ENCODE measurements around the gene NRG2.

The NRG2 gene

DNA sequence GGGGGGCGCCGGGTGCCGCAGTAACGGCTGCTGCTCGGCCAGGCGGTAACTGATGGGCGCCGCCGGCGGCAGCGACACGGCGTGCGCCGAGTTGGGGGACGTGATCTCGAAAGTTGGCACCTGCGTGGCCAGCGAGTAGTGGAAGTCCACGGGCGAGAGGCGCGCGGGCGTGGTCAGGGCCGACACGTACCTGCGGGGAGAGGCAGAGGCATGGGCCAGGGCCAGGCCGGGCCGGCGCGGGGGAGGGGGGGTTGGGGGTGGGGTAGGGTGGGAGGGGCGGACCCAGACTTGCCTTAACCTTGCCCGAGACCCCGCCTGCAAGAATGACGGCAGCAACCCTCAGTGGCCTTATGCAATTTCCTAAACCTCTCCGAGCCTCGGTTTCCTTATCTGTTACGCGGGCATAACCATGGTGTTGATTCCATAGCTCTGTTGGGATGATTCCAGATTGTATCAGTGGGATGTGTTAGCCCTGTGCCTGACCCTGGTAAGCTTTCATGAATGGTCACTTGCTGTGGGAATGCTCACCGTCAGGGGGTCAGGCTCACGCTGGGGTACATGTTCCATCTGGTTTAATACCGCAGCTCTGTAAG lies 194.5 kb downstream of the NRG2 start:
- H3K9me2 ChIP-seq (replicated peaks; ENCODE audit: control insufficient read depth, low read length) = no peaks in the 10 kb centered on the region
- H3K27me3 ChIP-seq (ENCODE audit: control insufficient read depth, low read length) = peaks cover 39% of the 10 kb centered on the region
- TF ChIP-seq EZH2phosphoT487 (IDR thresholded peaks at IDR 0.05; ENCODE audit: borderline replicate concordance, low read length) (no peak), CTCF (IDR thresholded peaks at IDR 0.05; ENCODE audit: low read depth, low read length, poor library complexity, severe bottlenecking) (no peak)
- H3K4me1 ChIP-seq (ENCODE audit: control insufficient read depth, low read length) = no peaks in the 10 kb centered on the region; the same call in 1 of the 2 replicates
- H3K9me3 ChIP-seq (ENCODE audit: control insufficient read depth, insufficient read depth, low read length) = no peaks in the 10 kb centered on the region
- no peaks in the 10 kb centered on the region for H4K20me1 ChIP-seq (ENCODE audit: control insufficient read depth, insufficient read depth, low read depth, low read length)
- H3K27ac ChIP-seq (ENCODE audit: low read depth, low read length) = no peak overlapping the region
- H3F3A ChIP-seq (ENCODE audit: control insufficient read depth, insufficient read depth) = no peaks in the 10 kb centered on the region
- peak overlapping the region; percentile 75 for H3K4me2 ChIP-seq (ENCODE audit: low read length)
- peak overlapping the region; percentile 75 for H3K4me3 ChIP-seq (ENCODE audit: low read length)
- no peaks in the 10 kb centered on the region for H3K36me3 ChIP-seq (ENCODE audit: control insufficient read depth, low read length)
- H3K79me2 ChIP-seq (ENCODE audit: control insufficient read depth, low read length) = no peaks in the 10 kb centered on the region

DNA sequence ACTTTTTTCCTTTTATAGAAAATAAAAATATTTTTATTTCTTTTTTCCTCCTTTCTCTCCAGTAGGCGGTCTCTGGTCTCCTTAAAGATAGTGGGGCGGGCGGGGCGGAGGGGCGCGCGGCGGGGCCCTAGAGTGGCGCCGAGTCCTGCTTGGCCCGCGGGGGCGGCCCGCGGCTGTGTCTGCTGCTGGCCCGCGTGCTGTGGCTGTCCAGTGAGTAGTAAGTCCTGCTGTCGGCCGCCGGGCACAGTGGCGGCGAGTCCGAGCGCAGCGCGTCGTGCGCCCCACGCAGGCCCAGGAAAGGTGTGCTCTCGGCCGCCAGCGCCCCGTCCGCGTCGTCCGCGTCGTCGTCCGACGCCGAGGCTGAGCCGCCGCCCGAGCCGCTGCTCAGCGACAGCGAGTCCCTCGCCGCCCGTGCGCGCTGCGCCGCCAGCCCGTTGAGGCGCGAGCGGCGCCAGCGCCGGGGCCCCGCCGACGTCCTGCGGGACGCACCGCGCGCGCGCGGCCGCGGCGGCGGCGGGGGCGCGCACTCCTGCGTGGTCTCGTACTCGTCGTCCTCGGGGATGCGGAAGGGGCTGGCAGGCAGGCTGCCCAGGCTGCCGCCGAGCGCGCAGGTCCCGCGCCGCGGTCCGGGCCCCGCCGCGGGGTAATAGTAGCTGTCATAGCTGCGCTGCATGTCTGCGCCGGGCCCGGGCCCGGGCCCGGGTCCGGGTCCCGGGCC lies 195.2 kb downstream of the NRG2 start:
- peak overlapping the region; percentile 75 for H3K4me3 ChIP-seq (ENCODE audit: low read length)
- peak overlapping the region; percentile 75 for H3K4me2 ChIP-seq (ENCODE audit: low read length)

GRCh38 chr5:139847091-139847490 lies 196.0 kb downstream of the NRG2 start:
- peaks cover 42% of the 10 kb centered on the region for H3K27me3 ChIP-seq (ENCODE audit: control insufficient read depth, low read length)
- no peaks in the 10 kb centered on the region for H3K36me3 ChIP-seq (ENCODE audit: control insufficient read depth, low read length)
- no peak overlapping the region for H3K4me3 ChIP-seq (ENCODE audit: low read length)
- no peaks in the 10 kb centered on the region for H3K79me2 ChIP-seq (ENCODE audit: control insufficient read depth, low read length)
- H3K4me1 ChIP-seq (ENCODE audit: control insufficient read depth, low read length) = no peaks in the 10 kb centered on the region; the same call in 1 of the 2 replicates
- H3K9me3 ChIP-seq (ENCODE audit: control insufficient read depth, insufficient read depth, low read length) = no peaks in the 10 kb centered on the region
- no peaks in the 10 kb centered on the region for H3F3A ChIP-seq (ENCODE audit: control insufficient read depth, insufficient read depth)
- H4K20me1 ChIP-seq (ENCODE audit: control insufficient read depth, insufficient read depth, low read depth, low read length) = no peaks in the 10 kb centered on the region
- no peaks in the 10 kb centered on the region for H3K9me2 ChIP-seq (replicated peaks; ENCODE audit: control insufficient read depth, low read length)
- TF ChIP-seq CTCF (IDR thresholded peaks at IDR 0.05; ENCODE audit: low read depth, low read length, poor library complexity, severe bottlenecking) (no peak), EZH2phosphoT487 (IDR thresholded peaks at IDR 0.05; ENCODE audit: borderline replicate concordance, low read length) (no peak)
- H3K4me2 ChIP-seq (ENCODE audit: low read length) = peak overlapping the region; percentile 75
- no peak overlapping the region for H3K27ac ChIP-seq (ENCODE audit: low read depth, low read length)

More for the DNA sequence above, 195.2 kb downstream of the NRG2 start:
- Histone ChIP-seq H3K9me2 (replicated peaks; ENCODE audit: control insufficient read depth, low read length) (no peaks in the 10 kb centered on the region), H3K79me2 (ENCODE audit: control insufficient read depth, low read length) (no peaks in the 10 kb centered on the region), H3F3A (ENCODE audit: control insufficient read depth, insufficient read depth) (no peaks in the 10 kb centered on the region), H3K9me3 (ENCODE audit: control insufficient read depth, insufficient read depth, low read length) (no peaks in the 10 kb centered on the region), H4K20me1 (ENCODE audit: control insufficient read depth, insufficient read depth, low read depth, low read length) (no peaks in the 10 kb centered on the region), H3K27me3 (ENCODE audit: control insufficient read depth, low read length) (peaks cover 42% of the 10 kb centered on the region), H3K4me1 (ENCODE audit: control insufficient read depth, low read length) (no peaks in the 10 kb centered on the region; the same call in 1 of the 2 replicates), H3K27ac (ENCODE audit: low read depth, low read length) (no peak overlapping the region), H3K36me3 (ENCODE audit: control insufficient read depth, low read length) (no peaks in the 10 kb centered on the region)
- TF ChIP-seq CTCF (IDR thresholded peaks at IDR 0.05; ENCODE audit: low read depth, low read length, poor library complexity, severe bottlenecking) (no peak), EZH2phosphoT487 (IDR thresholded peaks at IDR 0.05; ENCODE audit: borderline replicate concordance, low read length) (no peak)
